Endothelial cell of umbilical vein (primary cell): ENCODE data around the gene TTC34. TPM values are rescaled to one million over a fixed set of nuclear protein-coding genes. Genes with fewer than 3 reads are reported as not detected.

Experiments
- BruUV-seq: library from RNA; stranded (reverse); fragments of 400-500 nt; replicated peaks from 2 replicates; lab custom pipeline; 2021; lab: Mats Ljungman, UMichigan
- CTCF ChIA-PET: fragments of 300-600, 350-600 bp; sonication (Branson Sonifier 250); formaldehyde crosslinking; loops from one replicate; lab custom pipeline; 2021; ENCODE audit warnings: antibody characterized with exemption, inconsistent platforms; lab: Charles Lee
- POLR2A ChIA-PET: fragments of 300-600, 350-600 bp; sonication (Branson Sonifier 250); formaldehyde crosslinking; loops from one replicate; lab custom pipeline; 2021; ENCODE audit warnings: antibody characterized with exemption, inconsistent platforms; lab: Charles Lee
- DNase-seq: peaks from one replicate; pipeline ENCODE4 v3.0.0-alpha.2; 2011; ENCODE audit warnings: low read depth, low spot score
- FAIRE-seq: peaks from 2 replicates; lab custom pipeline; 2011; peaks lifted over from hg19 to GRCh38; lab: Jason Lieb, UNC
- H2AFZ ChIP-seq: 2 replicates; pipeline ENCODE4 v1.6.0; 2012; ENCODE audit warnings: low read depth, low read length, control low read depth, inconsistent platforms
- H3K27ac ChIP-seq: 2 replicates; pipeline ENCODE4 v1.5.1; 2011; ENCODE audit warnings: low read depth, mild to moderate bottlenecking, control low read depth, low read length, moderate library complexity; ENCODE audit not compliant: insufficient read depth
- H3K27me3 ChIP-seq, 2 experiments: 2 replicates each; pipeline versions ENCODE4 v1.6.0 to v1.6.1; 2011; ENCODE audit warnings: low read length in 2 of 2, mixed read lengths in 1 of 2; ENCODE audit not compliant: control insufficient read depth in 2 of 2, insufficient read depth in 2 of 2
- H3K36me3 ChIP-seq, 2 experiments: 2 replicates in 1 of 2; 3 replicates in 1 of 2; pipeline ENCODE4 v1.5.1; 2011; ENCODE audit warnings: low read length in 2 of 2, mild to moderate bottlenecking in 1 of 2, moderate library complexity in 1 of 2; ENCODE audit not compliant: control insufficient read depth in 2 of 2, insufficient read depth in 2 of 2; ENCODE audit errors: extremely low read depth in 1 of 2
- H3K4me1 ChIP-seq: 3 replicates; pipeline ENCODE4 v1.5.1; 2011; ENCODE audit warnings: mild to moderate bottlenecking, low read length; ENCODE audit not compliant: control insufficient read depth, insufficient read depth; ENCODE audit errors: extremely low read depth
- H3K4me2 ChIP-seq: 2 replicates; pipeline ENCODE4 v1.6.1; 2011; ENCODE audit warnings: low read length, control low read depth, mixed read lengths; ENCODE audit not compliant: insufficient read depth
- H3K4me3 ChIP-seq, 3 experiments: fragments of 200-600 bp in 1 of 3; sonication (generic), shearing (Covaris generic) in 1 of 3; replicated peaks in 1 of 3; 2 replicates each; pipeline ENCODE4 v1.5.1; 2011 to 2016; ENCODE audit warnings: control low read depth in 3 of 3, low read length in 3 of 3, mild to moderate bottlenecking in 2 of 3, inconsistent platforms in 1 of 3, low read depth in 1 of 3, moderate library complexity in 1 of 3; ENCODE audit not compliant: insufficient read depth in 1 of 3
- H3K79me2 ChIP-seq: 2 replicates; pipeline ENCODE4 v1.6.0; 2012; ENCODE audit warnings: low read length, inconsistent platforms; ENCODE audit not compliant: control insufficient read depth, insufficient read depth
- H3K9ac ChIP-seq: replicated peaks from 2 replicates; pipeline ENCODE3; 2011; ENCODE audit warnings: low read length, control low read depth; ENCODE audit not compliant: insufficient read depth; ENCODE audit errors: extremely low read depth
- H3K9me1 ChIP-seq: replicated peaks from 3 replicates; pipeline ENCODE4 v1.6.0; 2011; ENCODE audit warnings: mild to moderate bottlenecking, low read length; ENCODE audit not compliant: control insufficient read depth, insufficient read depth; ENCODE audit errors: extremely low read depth
- H3K9me3 ChIP-seq: replicated peaks from 2 replicates; pipeline ENCODE4 v1.5.1; 2012; ENCODE audit warnings: low read length, inconsistent platforms; ENCODE audit not compliant: control insufficient read depth, insufficient read depth
- H4K20me1 ChIP-seq: replicated peaks from 2 replicates; pipeline ENCODE3; 2011; ENCODE audit warnings: mild to moderate bottlenecking, low read length; ENCODE audit not compliant: control insufficient read depth, insufficient read depth; ENCODE audit errors: extremely low read depth
- CTCF ChIP-seq, 2 donors: IDR thresholded peaks; 1 replicate in 1 of 2; 2 replicates in 1 of 2; pipeline ENCODE4 v1.5.1; 2011; ENCODE audit warnings: low read length in 2 of 2, mild to moderate bottlenecking in 2 of 2, moderate library complexity in 2 of 2, control low read depth in 1 of 2, inconsistent platforms in 1 of 2, low read depth in 1 of 2; ENCODE audit not compliant: insufficient read depth in 1 of 2; ENCODE audit errors: extremely low read depth in 1 of 2
- EZH2 ChIP-seq: IDR thresholded peaks from 2 replicates; pipeline ENCODE4 v1.6.1; 2012; ENCODE audit warnings: borderline replicate concordance, low read depth, mild to moderate bottlenecking, moderate library complexity, low read length, inconsistent platforms; ENCODE audit not compliant: severe bottlenecking
- FOS ChIP-seq: IDR thresholded peaks from 2 replicates; pipeline ENCODE4 v1.6.1; 2011; ENCODE audit warnings: mild to moderate bottlenecking, low read length, moderate library complexity, borderline replicate concordance; ENCODE audit not compliant: insufficient read depth
- GATA2 ChIP-seq: IDR thresholded peaks from 2 replicates; pipeline ENCODE4 v1.7.0; 2011; ENCODE audit warnings: low read depth, mild to moderate bottlenecking, moderate library complexity, mixed read lengths, low read length; ENCODE audit not compliant: insufficient read length, insufficient read depth
- JUN ChIP-seq: IDR thresholded peaks from 2 replicates; pipeline ENCODE4 v1.6.1; 2011; ENCODE audit warnings: borderline replicate concordance, low read depth; ENCODE audit not compliant: insufficient read length, insufficient read depth
- MYC ChIP-seq: IDR thresholded peaks from one replicate; pipeline ENCODE4 v1.6.1; 2011; ENCODE audit warnings: mild to moderate bottlenecking, low read depth, low read length
- POLR2A ChIP-seq: IDR thresholded peaks from 2 replicates; pipeline ENCODE4 v1.6.1; 2012; ENCODE audit warnings: low read depth, mild to moderate bottlenecking, control low read depth, low read length
- POLR2AphosphoS5 ChIP-seq: IDR thresholded peaks from 2 replicates; pipeline ENCODE4 v1.6.1; 2012; ENCODE audit warnings: low read depth, mild to moderate bottlenecking, control low read depth, low read length, moderate library complexity; ENCODE audit not compliant: insufficient read depth
- dilution Hi-C: fragments of 300-500 bp; cut with MboI; formaldehyde crosslinking; loops from one replicate; pipeline ENCODE4 v1.15.0; 2019; ENCODE audit warnings: low sequenced_read_pairs; ENCODE audit not compliant: extremely low pct_ligation_motif_present
- intact Hi-C: fragments of 100-400 bp; cut with micrococcal nuclease; formaldehyde crosslinking; loops from one replicate; pipeline ENCODE4 v1.10.0; 2022
- polyA plus RNA-seq, 4 experiments: library from polyadenylated mRNA; depleted of rRNA in 3 of 4; stranded (reverse) in 3 of 4; unstranded in 1 of 4; fragments of >200 nt; gene quantifications; 2 replicates each; pipeline versions ENCODE4 v1.2.1 to v1.2.3, GENCODE V29; 2011 to 2012; ENCODE audit warnings: missing spikeins in 1 of 4
- total RNA-seq: library from RNA; stranded (reverse); gene quantifications from 2 replicates; pipeline ENCODE4 v1.2.3, GENCODE V29; 2021
- TF ChIP-seq, protein P1 (sequence below): IDR thresholded peaks from 2 replicates; pipeline ENCODE4 v1.6.1; 2011; ENCODE audit not compliant: insufficient read depth, insufficient read length

The TTC34 gene
- total and polyA plus RNA-seq, 2 donors (not counting 3 experiments of a cell fraction or from before 2014, with no cell fraction given) = 0.08 to 0.77 TPM

DNA sequence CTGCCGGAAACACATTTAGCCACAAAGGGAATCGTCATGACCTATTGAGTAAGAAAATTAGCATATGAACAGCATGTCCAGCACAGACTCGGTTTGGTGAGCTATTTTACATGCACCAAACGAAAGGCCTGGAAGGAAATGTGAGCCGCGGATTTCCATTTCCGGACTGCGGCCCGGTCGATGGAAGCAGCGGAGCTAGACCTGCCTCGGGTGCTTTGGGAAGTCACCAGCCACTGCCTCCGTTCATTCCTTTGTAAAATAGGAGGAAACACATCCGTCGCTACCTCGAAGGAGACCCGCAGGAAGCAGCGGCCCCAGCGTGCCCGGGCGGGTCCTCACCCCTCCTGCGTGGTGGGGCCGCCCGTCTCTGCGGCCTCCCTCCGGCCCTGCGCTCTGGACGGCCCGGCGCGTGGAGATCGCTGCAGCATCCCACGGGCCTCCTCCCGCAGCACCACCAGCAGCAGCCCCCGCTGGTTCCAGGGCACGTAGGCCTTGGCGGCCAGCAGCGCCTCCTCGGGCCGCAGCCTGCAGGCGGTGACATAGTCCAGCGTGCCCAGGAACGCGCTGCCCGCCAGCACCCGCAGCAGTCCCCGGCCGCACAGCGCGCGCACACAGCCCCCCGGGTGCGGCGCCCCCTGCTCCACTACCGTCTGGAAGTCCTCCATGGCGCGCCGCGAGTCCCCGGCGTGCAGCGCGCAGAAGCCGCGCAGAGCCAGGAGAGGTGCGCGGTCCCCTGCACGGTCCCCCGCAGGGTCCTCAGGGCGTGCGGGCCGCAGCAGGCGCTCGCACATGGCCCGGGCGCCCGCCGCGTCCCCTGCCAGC lies 12.1 kb downstream of the TTC34 start:
- intact Hi-C loops = no loop called here

More for the DNA sequence above, 12.1 kb downstream of the TTC34 start:
- Histone ChIP-seq H3K4me3 (no peak overlapping the region), H3K4me1 (no peaks in the 10 kb centered on the region), H3K79me2 (no peaks in the 10 kb centered on the region), H3K9me3 (no peaks in the 10 kb centered on the region), H3K27me3 (peaks cover 0 to 2% of the 10 kb centered on the region in 2 experiments), H4K20me1 (no peaks in the 10 kb centered on the region), H3K36me3 (no peaks in the 10 kb centered on the region), H2AFZ (no peak overlapping the region), H3K9me1 (no peaks in the 10 kb centered on the region), H3K27ac (no peak overlapping the region), H3K9ac (no peak overlapping the region), H3K4me2 (no peak overlapping the region)
- no peak for TF ChIP-seq POLR2A
- no peak for TF ChIP-seq POLR2AphosphoS5
- TF ChIP-seq JUN = no peak
- no peak for TF ChIP-seq FOS
- no peak for TF ChIP-seq EZH2
- no peak for TF ChIP-seq CTCF (IDR thresholded peaks at IDR 0.05; ENCODE audit: extremely low read depth in 1 of 2, insufficient read depth in 1 of 2, low read depth in 1 of 2, low read length in 2 of 2)
- TF ChIP-seq, protein P1, sequence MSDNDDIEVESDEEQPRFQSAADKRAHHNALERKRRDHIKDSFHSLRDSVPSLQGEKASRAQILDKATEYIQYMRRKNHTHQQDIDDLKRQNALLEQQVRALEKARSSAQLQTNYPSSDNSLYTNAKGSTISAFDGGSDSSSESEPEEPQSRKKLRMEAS = no peak
- TF ChIP-seq MYC = no peak
- TF ChIP-seq GATA2 = no peak
- CTCF ChIA-PET = no interaction called here
- POLR2A ChIA-PET = no interaction called here
- no TSS peak for BruUV-seq
- FAIRE-seq = no peak
- dilution Hi-C loops = no loop called here
- no peak for DNase-seq
